DMS53 treated with DMSO at 0.1 percent for 48 hours (cell line): ENCODE data around the gene UBE2S.

ENCODE experiments used
- DNase-seq: peaks from one replicate; lab custom pipeline; 2025; ENCODE audit not compliant: unreplicated experiment; lab: John Stamatoyannopoulos, UW

UBE2S gene

GRCh38 chr19:55366790-55367189 is 40.8 kb downstream of the UBE2S start:
- no peak for DNase-seq

- DNase-seq, result no peak
Observed at GRCh38 chr19:55365964-55366363, 41.6 kb downstream of the UBE2S start.

GRCh38 chr19:55365245-55365644 is 42.3 kb downstream of the UBE2S start:
- no peak for DNase-seq

GRCh38 chr19:55362990-55363716 is 44.4 kb downstream of the UBE2S start, which contains the start of gene GARIN5B:
Gene GARIN5B, minus strand, starts transcription at chr19:55363260. Its CDS starts 194 bp downstream, at chr19:55363066.
- no peak for DNase-seq

GRCh38 chr19:55362174-55362989 is 45.2 kb downstream of the UBE2S start:
- no peak for DNase-seq

GRCh38 chr19:55360902-55361301 is 46.7 kb downstream of the UBE2S start:
- no peak for DNase-seq

- DNase-seq, result no peak
Observed at GRCh38 chr19:55358943-55359908, 48.4 kb downstream of the UBE2S start.

GRCh38 chr19:55358493-55358892 is 49.1 kb downstream of the UBE2S start:
- DNase-seq, result no peak

- DNase-seq, result no peak
Observed at GRCh38 chr19:55355213-55355821, 52.3 kb downstream of the UBE2S start.

GRCh38 chr19:55354698-55355212 is 52.8 kb downstream of the UBE2S start, which contains the start of gene COX6B2:
Gene COX6B2, minus strand, starts transcription at chr19:55354719. Its CDS starts 198 bp downstream, at chr19:55354521.
- no peak for DNase-seq

GRCh38 chr19:55353803-55354697 is 53.5 kb downstream of the UBE2S start:
- no peak for DNase-seq

GRCh38 chr19:55353356-55353802 is 54.2 kb downstream of the UBE2S start:
- no peak for DNase-seq

- no peak for DNase-seq
Observed at GRCh38 chr19:55352549-55353145, 54.9 kb downstream of the UBE2S start.

- no peak for DNase-seq
Observed at GRCh38 chr19:55352040-55352439, 55.5 kb downstream of the UBE2S start.

GRCh38 chr19:55350620-55351315 is 56.8 kb downstream of the UBE2S start:
- no peak for DNase-seq
